Muscle of leg (tissue), 11 donors: ENCODE measurements around the gene TPRG1. TPM values are rescaled to one million over a fixed set of nuclear protein-coding genes. Genes with fewer than 3 reads are reported as not detected.

Experiments
- DNase-seq: peaks from one replicate; pipeline ENCODE4 v3.0.0; 2013
- H3K27ac ChIP-seq: one replicate; pipeline ENCODE4 v1.5.1; 2013; ENCODE audit warnings: mild to moderate bottlenecking, low read length, control low read depth
- H3K27me3 ChIP-seq: one replicate; pipeline ENCODE4 v1.6.1; 2013; ENCODE audit warnings: low read length; ENCODE audit not compliant: control insufficient read depth, insufficient read depth
- H3K36me3 ChIP-seq: one replicate; pipeline ENCODE4 v1.6.1; 2013; ENCODE audit warnings: low read length; ENCODE audit not compliant: control insufficient read depth, insufficient read depth
- H3K4me1 ChIP-seq: one replicate; pipeline ENCODE4 v1.6.1; 2013; ENCODE audit warnings: low read length; ENCODE audit not compliant: control insufficient read depth, insufficient read depth
- H3K4me3 ChIP-seq: one replicate; pipeline ENCODE4 v1.5.1; 2013; ENCODE audit warnings: low read length, control low read depth
- H3K9me3 ChIP-seq: replicated peaks from 2 replicates; pipeline ENCODE4 v1.6.1; 2013; ENCODE audit warnings: low read depth, low read length; ENCODE audit not compliant: control insufficient read depth
- WGBS: methylation state at CpG from one replicate; pipeline ENCODE4 v1.1.5; 2013; ENCODE audit warnings: missing lambda C conversion rate; ENCODE audit not compliant: insufficient coverage; 5-methylcytosine and 5-hydroxymethylcytosine counted together
- polyA plus RNA-seq, 8 donors: library from polyadenylated mRNA; unstranded; fragments of 120-200 nt; gene quantifications; one replicate each; pipeline versions ENCODE4 v1.2.1 to v1.2.3, GENCODE V29; 2013; ENCODE audit warnings: inconsistent platforms in 1 of 8, low replicate concordance in 1 of 8; ENCODE audit not compliant: insufficient read length in 8 of 8, insufficient read depth in 1 of 8
- total RNA-seq: library from RNA; stranded (reverse); fragments of 120-200 nt; gene quantifications from one replicate; pipeline ENCODE4 v1.2.4, GENCODE V29; 2013

Gene TPRG1
- total and polyA plus RNA-seq, 9 donors: 1.2 to 5.6 (median 2.0) TPM

- Histone ChIP-seq H3K9me3 (no peaks in the 10 kb centered on the region), H3K4me1 (peaks cover 9% of the 10 kb centered on the region), H3K27ac (no peak overlapping the region), H3K4me3 (no peak overlapping the region), H3K36me3 (no peaks in the 10 kb centered on the region), H3K27me3 (no peaks in the 10 kb centered on the region)
- WGBS: 80% methylated on average over 1 of the region's 1 CpG
- DNase-seq: no peak
These were observed 171.0 kb downstream of the TPRG1 start for GRCh38 chr3:189342811-189343210.

GRCh38 chr3:189344996-189345395 lies 173.2 kb downstream of the TPRG1 start:
- WGBS: no CpG with 5 or more reads among the region's 5 CpGs
- no peaks in the 10 kb centered on the region for H3K36me3 ChIP-seq
- no peaks in the 10 kb centered on the region for H3K9me3 ChIP-seq
- H3K27ac ChIP-seq: no peak overlapping the region
- no peaks in the 10 kb centered on the region for H3K27me3 ChIP-seq
- DNase-seq: no peak
- no peaks in the 10 kb centered on the region for H3K4me1 ChIP-seq
- H3K4me3 ChIP-seq: no peak overlapping the region

- no peak overlapping the region for H3K27ac ChIP-seq
- no peak overlapping the region for H3K4me3 ChIP-seq
- H3K9me3 ChIP-seq: no peaks in the 10 kb centered on the region
- no peaks in the 10 kb centered on the region for H3K36me3 ChIP-seq
- WGBS: 60% methylated on average over 1 of the region's 3 CpGs
- peaks cover 2% of the 10 kb centered on the region for H3K4me1 ChIP-seq
- no peak for DNase-seq
- no peaks in the 10 kb centered on the region for H3K27me3 ChIP-seq
These were observed 178.0 kb downstream of the TPRG1 start for GRCh38 chr3:189349772-189350171.

GRCh38 chr3:189353318-189353965 lies 181.7 kb downstream of the TPRG1 start:
- Histone ChIP-seq H3K27me3 (no peaks in the 10 kb centered on the region), H3K27ac (no peak overlapping the region), H3K4me3 (no peak overlapping the region), H3K4me1 (peaks cover 11% of the 10 kb centered on the region), H3K9me3 (no peaks in the 10 kb centered on the region), H3K36me3 (no peaks in the 10 kb centered on the region)
- DNase-seq: no peak
- WGBS: no CpG with 5 or more reads among the region's 5 CpGs

GRCh38 chr3:189353988-189354889 lies 182.5 kb downstream of the TPRG1 start:
- 86% methylated on average over 1 of the region's 6 CpGs for WGBS
- H3K4me1 ChIP-seq: peaks cover 11% of the 10 kb centered on the region
- H3K27ac ChIP-seq: no peak overlapping the region
- no peaks in the 10 kb centered on the region for H3K9me3 ChIP-seq
- no peak overlapping the region for H3K4me3 ChIP-seq
- no peaks in the 10 kb centered on the region for H3K36me3 ChIP-seq
- DNase-seq: no peak
- H3K27me3 ChIP-seq: no peaks in the 10 kb centered on the region

- no peak overlapping the region for H3K4me3 ChIP-seq
- H3K27me3 ChIP-seq: no peaks in the 10 kb centered on the region
- no CpG with 5 or more reads among the region's 2 CpGs for WGBS
- H3K4me1 ChIP-seq: peaks cover 11% of the 10 kb centered on the region
- H3K36me3 ChIP-seq: no peaks in the 10 kb centered on the region
- no peaks in the 10 kb centered on the region for H3K9me3 ChIP-seq
- DNase-seq: no peak
- H3K27ac ChIP-seq: no peak overlapping the region
These were observed 183.3 kb downstream of the TPRG1 start for GRCh38 chr3:189355115-189355480.

GRCh38 chr3:189355481-189356201 lies 183.9 kb downstream of the TPRG1 start:
- no peaks in the 10 kb centered on the region for H3K27me3 ChIP-seq
- H3K9me3 ChIP-seq: no peaks in the 10 kb centered on the region
- peak; percentile 37 for DNase-seq
- no peaks in the 10 kb centered on the region for H3K36me3 ChIP-seq
- no peak overlapping the region for H3K4me3 ChIP-seq
- H3K4me1 ChIP-seq: peaks cover 16% of the 10 kb centered on the region
- 100% methylated on average over 1 of the region's 6 CpGs for WGBS
- no peak overlapping the region for H3K27ac ChIP-seq

GRCh38 chr3:189360291-189360690 lies 188.5 kb downstream of the TPRG1 start:
- DNase-seq: peak; percentile 74
- peak overlapping the region; percentile 24 for H3K27ac ChIP-seq
- whole genome bisulfite sequencing: 100% methylated on average over 2 of the region's 5 CpGs

GRCh38 chr3:189361103-189361835 lies 189.5 kb downstream of the TPRG1 start:
- Histone ChIP-seq H3K4me3 (no peak overlapping the region), H3K4me1 (peaks cover 17% of the 10 kb centered on the region), H3K9me3 (no peaks in the 10 kb centered on the region), H3K27me3 (no peaks in the 10 kb centered on the region), H3K27ac (peak overlapping the region; percentile 45), H3K36me3 (no peaks in the 10 kb centered on the region)
- WGBS: no CpG with 5 or more reads among the region's 2 CpGs
- DNase-seq: peak; percentile 36

More at GRCh38 chr3:189360291-189360690, 188.5 kb downstream of the TPRG1 start:
- no peaks in the 10 kb centered on the region for H3K9me3 ChIP-seq
- H3K36me3 ChIP-seq: no peaks in the 10 kb centered on the region
- no peaks in the 10 kb centered on the region for H3K27me3 ChIP-seq
- H3K4me1 ChIP-seq: peaks cover 23% of the 10 kb centered on the region
- H3K4me3 ChIP-seq: no peak overlapping the region
